Measurements from ENCODE around the gene CHKB. TPM values are rescaled to one million over a fixed set of nuclear protein-coding genes. Genes with fewer than 3 reads are reported as not detected.

The CHKB gene
- total RNA-seq, 1 donor from 2014 or later: 94.6 TPM

- DNase-seq (ENCODE audit: low spot score): no peak
- Mint-ChIP-seq H3K4me3 (ENCODE audit: unreplicated experiment) (no peak overlapping the region), H3K4me1 (ENCODE audit: unreplicated experiment) (peaks cover 7% of the 10 kb centered on the region), H3K27ac (ENCODE audit: unreplicated experiment) (no peak overlapping the region), H3K9me3 (ENCODE audit: unreplicated experiment) (no peaks in the 10 kb centered on the region), H3K36me3 (ENCODE audit: low read depth, unreplicated experiment) (peaks cover 7% of the 10 kb centered on the region), H3K27me3 (ENCODE audit: unreplicated experiment) (peaks cover 13% of the 10 kb centered on the region)
- TF ChIP-seq CTCF (IDR thresholded peaks at IDR 0.05; ENCODE audit: unreplicated experiment): no peak
Observed at GRCh38 chr22:50597097-50597496, 14.4 kb upstream of the CHKB start.

GRCh38 chr22:50595189-50595588 lies 12.5 kb upstream of the CHKB start:
- H3K36me3 Mint-ChIP-seq (ENCODE audit: low read depth, unreplicated experiment): peaks cover 4% of the 10 kb centered on the region
- TF ChIP-seq CTCF (IDR thresholded peaks at IDR 0.05; ENCODE audit: unreplicated experiment): no peak
- peaks cover 4% of the 10 kb centered on the region for H3K4me1 Mint-ChIP-seq (ENCODE audit: unreplicated experiment)
- H3K4me3 Mint-ChIP-seq (ENCODE audit: unreplicated experiment): no peak overlapping the region
- DNase-seq (ENCODE audit: low spot score): no peak
- no peak overlapping the region for H3K27ac Mint-ChIP-seq (ENCODE audit: unreplicated experiment)
- H3K9me3 Mint-ChIP-seq (ENCODE audit: unreplicated experiment): no peaks in the 10 kb centered on the region
- peaks cover 6% of the 10 kb centered on the region for H3K27me3 Mint-ChIP-seq (ENCODE audit: unreplicated experiment)

GRCh38 chr22:50587407-50587806 lies 4.8 kb upstream of the CHKB start:
- H3K36me3 Mint-ChIP-seq (ENCODE audit: low read depth, unreplicated experiment): peaks cover 11% of the 10 kb centered on the region
- no peak for DNase-seq (ENCODE audit: low spot score)
- no peak for TF ChIP-seq CTCF (IDR thresholded peaks at IDR 0.05; ENCODE audit: unreplicated experiment)
- H3K27me3 Mint-ChIP-seq (ENCODE audit: unreplicated experiment): peaks cover 7% of the 10 kb centered on the region
- H3K4me3 Mint-ChIP-seq (ENCODE audit: unreplicated experiment): no peak overlapping the region
- no peak overlapping the region for H3K27ac Mint-ChIP-seq (ENCODE audit: unreplicated experiment)
- H3K9me3 Mint-ChIP-seq (ENCODE audit: unreplicated experiment): no peaks in the 10 kb centered on the region
- peaks cover 7% of the 10 kb centered on the region for H3K4me1 Mint-ChIP-seq (ENCODE audit: unreplicated experiment)

GRCh38 chr22:50586416-50586815 lies 3.8 kb upstream of the CHKB start:
- TF ChIP-seq CTCF (IDR thresholded peaks at IDR 0.05; ENCODE audit: unreplicated experiment): no peak
- H3K9me3 Mint-ChIP-seq (ENCODE audit: unreplicated experiment): no peaks in the 10 kb centered on the region
- peak overlapping the region; percentile 57 for H3K27ac Mint-ChIP-seq (ENCODE audit: unreplicated experiment)
- DNase-seq (ENCODE audit: low spot score): no peak
- H3K4me3 Mint-ChIP-seq (ENCODE audit: unreplicated experiment): no peak overlapping the region
- peaks cover 7% of the 10 kb centered on the region for H3K4me1 Mint-ChIP-seq (ENCODE audit: unreplicated experiment)
- peaks cover 7% of the 10 kb centered on the region for H3K27me3 Mint-ChIP-seq (ENCODE audit: unreplicated experiment)
- H3K36me3 Mint-ChIP-seq (ENCODE audit: low read depth, unreplicated experiment): peaks cover 11% of the 10 kb centered on the region

- H3K9me3 Mint-ChIP-seq (ENCODE audit: unreplicated experiment): no peaks in the 10 kb centered on the region
Observed at GRCh38 chr22:50585781-50586180, 3.1 kb upstream of the CHKB start.

More at GRCh38 chr22:50585781-50586180, 3.1 kb upstream of the CHKB start:
- TF ChIP-seq CTCF (IDR thresholded peaks at IDR 0.05; ENCODE audit: unreplicated experiment): no peak
- Mint-ChIP-seq H3K36me3 (ENCODE audit: low read depth, unreplicated experiment) (peaks cover 11% of the 10 kb centered on the region), H3K4me3 (ENCODE audit: unreplicated experiment) (no peak overlapping the region), H3K27ac (ENCODE audit: unreplicated experiment) (no peak overlapping the region), H3K4me1 (ENCODE audit: unreplicated experiment) (peaks cover 7% of the 10 kb centered on the region), H3K27me3 (ENCODE audit: unreplicated experiment) (peaks cover 8% of the 10 kb centered on the region)
- DNase-seq (ENCODE audit: low spot score): no peak

Data from endothelial cell (in vitro differentiated cells).